ENCODE measurements around the gene TMEM25.
"Not testable (repeated sequence)": the region's sequence is repeated elsewhere in the genome, so short reads cannot be mapped to it uniquely, and the experiment has no call there.

TMEM25 gene

DNA sequence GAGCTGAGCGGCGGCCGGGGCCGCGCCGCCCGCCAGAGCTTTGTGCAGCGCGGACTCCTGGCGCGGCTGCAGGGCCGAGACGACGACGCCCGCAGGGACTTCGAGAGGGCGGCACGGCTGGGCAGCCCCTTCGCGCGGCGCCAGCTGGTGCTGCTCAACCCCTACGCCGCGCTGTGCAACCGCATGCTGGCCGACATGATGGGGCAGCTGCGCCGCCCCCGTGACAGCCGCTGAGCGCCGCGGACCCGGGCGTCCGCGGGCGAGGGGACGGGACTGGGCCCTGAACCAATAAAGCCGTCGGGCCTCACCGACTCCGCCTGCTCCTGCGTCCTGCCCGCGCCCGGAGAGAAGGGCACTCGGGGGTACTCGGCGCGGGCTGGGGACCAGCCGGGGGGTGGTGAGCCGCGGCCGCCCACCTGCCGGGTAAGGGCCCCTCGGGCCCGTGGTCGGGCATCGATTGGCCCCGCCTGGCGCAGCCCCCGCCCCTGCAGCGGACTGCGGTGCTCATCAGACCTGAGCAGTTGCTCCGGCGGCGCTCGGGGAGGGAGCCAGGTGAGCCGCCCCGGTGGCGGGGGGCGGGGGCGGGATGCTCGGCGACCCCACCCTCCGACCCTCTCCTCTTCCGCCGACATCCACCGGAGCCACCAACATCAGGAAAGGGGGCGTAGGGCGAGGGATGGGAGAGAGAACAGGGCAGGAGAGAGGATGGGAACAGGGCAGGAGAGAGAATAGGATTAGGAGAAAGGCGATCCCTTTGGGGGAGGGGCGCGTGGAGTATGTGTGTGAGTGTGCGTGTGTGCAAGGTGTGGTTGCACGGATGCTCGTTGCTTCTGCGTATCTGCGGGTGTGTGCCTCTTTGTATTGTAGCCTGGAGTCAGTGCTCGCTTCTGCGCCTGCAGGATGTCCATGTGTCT, at the start of gene TMEM25:
Gene TMEM25 (plus strand): TSS at position 510 of the 914 bp plus-strand sequence. CDS start 610 bp downstream, outside the sequence.
- peak within 1 kb of the TSS; percentile 87 for H3K4me3 Mint-ChIP-seq
- peaks cover 16% of the 10 kb centered on the region for H3K36me3 Mint-ChIP-seq (ENCODE audit: low read depth)
- H3K9me3 Mint-ChIP-seq, result no peaks in the 10 kb centered on the region
- peak within 1 kb of the TSS; percentile 89 for H3K27ac Mint-ChIP-seq
- no peaks in the 10 kb centered on the region for H3K27me3 Mint-ChIP-seq
- DNase-seq, result peak; percentile 86
- peaks cover 30% of the 10 kb centered on the region for H3K4me1 Mint-ChIP-seq (ENCODE audit: low read depth)

DNA sequence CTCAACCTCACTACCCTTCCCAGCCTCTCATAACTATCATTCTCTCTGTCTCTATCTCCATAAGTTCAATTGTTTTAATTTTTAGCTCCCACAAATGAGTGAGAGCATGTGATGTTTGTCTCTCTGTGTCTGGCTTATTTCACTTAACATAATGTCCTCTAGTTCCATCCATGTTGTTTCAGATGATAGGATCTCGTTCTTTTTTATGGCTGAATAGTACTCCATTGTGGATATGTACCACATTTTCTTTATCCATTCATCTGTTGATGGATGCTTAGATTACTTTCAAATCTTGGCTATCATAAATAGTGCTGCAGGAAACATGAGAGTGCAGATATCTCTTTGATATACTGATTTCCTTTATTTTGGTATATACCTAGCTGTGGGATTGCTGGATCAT, 49.8 kb upstream of the TMEM25 start:
- DNase-seq; H3K27me3 Mint-ChIP-seq; H3K9me3 Mint-ChIP-seq; H3K4me1 Mint-ChIP-seq (ENCODE audit: low read depth); H3K4me3 Mint-ChIP-seq: not testable (repeated sequence)
- peaks cover 86% of the 10 kb centered on the region for H3K36me3 Mint-ChIP-seq (ENCODE audit: low read depth)
- peak overlapping the region; percentile 15 for H3K27ac Mint-ChIP-seq

DNA sequence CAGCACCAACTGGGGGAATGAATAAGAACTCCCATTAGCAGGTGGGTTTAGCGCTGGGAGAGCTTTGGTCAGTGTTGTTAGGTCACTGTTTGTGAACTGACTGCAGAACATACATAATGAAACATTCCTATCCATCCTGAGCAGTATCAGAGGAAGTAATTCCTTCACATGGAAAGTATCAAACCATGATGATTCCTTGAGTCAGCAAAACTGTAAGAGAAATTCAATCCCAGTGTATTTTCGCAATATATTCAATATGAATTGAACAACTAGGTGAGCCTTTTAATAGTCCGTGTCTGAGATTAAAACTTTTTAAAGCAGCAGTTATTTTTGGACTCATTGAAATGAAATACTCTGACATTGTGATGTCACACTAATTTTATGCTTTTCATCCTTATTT, 46.6 kb upstream of the TMEM25 start:
- Mint-ChIP-seq H3K36me3 (ENCODE audit: low read depth) (peaks cover 82% of the 10 kb centered on the region), H3K27ac (peak overlapping the region; percentile 55), H3K4me3 (no peak overlapping the region), H3K9me3 (no peaks in the 10 kb centered on the region), H3K4me1 (ENCODE audit: low read depth) (peaks cover 3% of the 10 kb centered on the region), H3K27me3 (no peaks in the 10 kb centered on the region)
- DNase-seq, result no peak

DNA sequence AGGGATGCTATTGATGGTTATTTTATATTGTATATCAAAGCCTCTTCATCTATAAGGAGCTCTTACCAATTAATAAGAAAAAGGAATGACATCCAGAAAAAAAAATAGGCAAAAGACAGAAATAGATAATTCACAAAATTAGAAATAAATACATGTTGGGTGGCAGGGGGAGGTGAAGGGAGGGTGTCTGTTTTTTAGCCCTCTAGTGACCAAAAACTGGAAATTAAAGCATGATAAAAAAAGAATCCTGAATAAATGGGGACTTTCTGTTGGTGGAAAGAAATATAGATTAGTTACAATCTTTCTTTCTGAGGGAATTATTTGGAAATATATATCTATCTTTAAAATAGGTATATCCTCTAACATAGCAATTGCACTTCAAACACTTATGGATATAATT, 45.7 kb upstream of the TMEM25 start:
- peaks cover 82% of the 10 kb centered on the region for H3K36me3 Mint-ChIP-seq (ENCODE audit: low read depth)

DNA sequence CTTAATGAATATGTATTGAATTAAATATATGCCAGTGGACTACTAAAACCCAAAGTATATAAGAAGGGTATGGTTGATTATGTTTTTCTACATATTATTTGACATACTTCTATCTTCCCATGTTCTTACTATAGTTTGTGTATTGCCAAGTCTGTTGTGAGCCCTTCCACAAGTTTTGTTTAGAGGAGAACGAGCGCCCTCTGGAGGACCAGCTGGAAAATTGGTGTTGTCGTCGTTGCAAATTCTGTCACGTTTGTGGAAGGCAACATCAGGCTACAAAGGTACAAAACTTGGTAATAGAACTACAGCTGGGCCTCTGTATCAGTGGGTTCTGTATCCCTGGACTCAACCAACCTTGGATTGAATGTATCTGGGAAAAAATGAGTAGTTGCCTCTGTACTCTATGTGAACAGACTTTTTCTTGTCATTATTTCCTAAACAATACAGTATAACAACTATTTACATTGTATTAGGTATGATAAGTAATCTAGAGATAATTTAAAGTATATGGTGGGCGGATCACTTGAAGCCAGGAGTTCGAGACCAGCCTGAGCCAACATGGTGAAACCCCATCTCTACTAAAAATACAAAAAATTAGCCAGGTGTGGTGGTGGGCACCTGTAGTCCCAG, 42.4 kb upstream of the TMEM25 start:
- H3K9me3 Mint-ChIP-seq, result no peaks in the 10 kb centered on the region
- no peaks in the 10 kb centered on the region for H3K27me3 Mint-ChIP-seq
- H3K4me3 Mint-ChIP-seq, result no peak overlapping the region
- H3K4me1 Mint-ChIP-seq (ENCODE audit: low read depth), result peaks cover 8% of the 10 kb centered on the region
- peaks cover 78% of the 10 kb centered on the region for H3K36me3 Mint-ChIP-seq (ENCODE audit: low read depth)
- peak overlapping the region; percentile 10 for H3K27ac Mint-ChIP-seq
- peak; percentile 80 for DNase-seq

More for the DNA sequence above, 45.7 kb upstream of the TMEM25 start:
- Mint-ChIP-seq H3K27ac (peak overlapping the region; percentile 55), H3K4me3 (no peak overlapping the region), H3K4me1 (ENCODE audit: low read depth) (peaks cover 3% of the 10 kb centered on the region), H3K27me3 (no peaks in the 10 kb centered on the region), H3K9me3 (no peaks in the 10 kb centered on the region)
- DNase-seq, result no peak

DNA sequence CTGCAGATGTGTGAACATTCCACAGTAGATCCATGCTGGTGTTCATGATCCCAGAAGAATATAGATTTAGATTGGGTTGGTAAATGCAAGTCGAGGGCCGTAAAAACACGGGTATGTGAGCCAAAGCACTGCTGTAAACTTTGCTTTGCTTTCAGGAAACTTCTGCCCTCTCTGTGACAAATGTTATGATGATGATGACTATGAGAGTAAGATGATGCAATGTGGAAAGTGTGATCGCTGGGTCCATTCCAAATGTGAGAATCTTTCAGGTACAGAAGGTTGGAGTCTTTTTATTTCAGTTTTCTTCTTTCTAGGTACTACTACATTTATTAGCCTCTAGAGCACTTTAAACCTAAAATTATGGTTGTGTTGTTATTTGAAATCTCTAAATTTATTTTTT, 40.0 kb upstream of the TMEM25 start:
- Mint-ChIP-seq H3K4me1 (ENCODE audit: low read depth) (peaks cover 8% of the 10 kb centered on the region), H3K27me3 (no peaks in the 10 kb centered on the region), H3K4me3 (no peak overlapping the region), H3K27ac (peak overlapping the region; percentile 81), H3K36me3 (ENCODE audit: low read depth) (peaks cover 82% of the 10 kb centered on the region), H3K9me3 (no peaks in the 10 kb centered on the region)
- no peak for DNase-seq

DNA sequence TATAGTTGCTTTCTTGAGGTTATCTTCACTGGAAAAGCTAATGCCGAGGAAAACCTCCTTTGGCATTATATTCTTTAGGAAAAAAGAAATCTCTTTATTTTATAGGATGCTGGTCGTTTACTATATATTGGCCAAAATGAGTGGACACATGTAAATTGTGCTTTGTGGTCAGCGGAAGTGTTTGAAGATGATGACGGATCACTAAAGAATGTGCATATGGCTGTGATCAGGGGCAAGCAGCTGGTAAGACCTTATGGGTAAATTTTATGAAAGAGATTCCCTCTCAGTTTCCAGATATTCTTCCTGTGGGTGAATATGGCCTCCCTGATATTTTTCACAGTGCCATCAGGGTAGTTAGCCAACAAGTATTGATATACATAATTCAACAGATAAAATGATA, 33.2 kb upstream of the TMEM25 start:
- peaks cover 93% of the 10 kb centered on the region for H3K36me3 Mint-ChIP-seq (ENCODE audit: low read depth)
- H3K27me3 Mint-ChIP-seq, result no peaks in the 10 kb centered on the region
- no peaks in the 10 kb centered on the region for H3K9me3 Mint-ChIP-seq
- no peak overlapping the region for H3K4me3 Mint-ChIP-seq
- H3K27ac Mint-ChIP-seq, result no peak overlapping the region
- no peak for DNase-seq
- H3K4me1 Mint-ChIP-seq (ENCODE audit: low read depth), result peaks cover 3% of the 10 kb centered on the region

DNA sequence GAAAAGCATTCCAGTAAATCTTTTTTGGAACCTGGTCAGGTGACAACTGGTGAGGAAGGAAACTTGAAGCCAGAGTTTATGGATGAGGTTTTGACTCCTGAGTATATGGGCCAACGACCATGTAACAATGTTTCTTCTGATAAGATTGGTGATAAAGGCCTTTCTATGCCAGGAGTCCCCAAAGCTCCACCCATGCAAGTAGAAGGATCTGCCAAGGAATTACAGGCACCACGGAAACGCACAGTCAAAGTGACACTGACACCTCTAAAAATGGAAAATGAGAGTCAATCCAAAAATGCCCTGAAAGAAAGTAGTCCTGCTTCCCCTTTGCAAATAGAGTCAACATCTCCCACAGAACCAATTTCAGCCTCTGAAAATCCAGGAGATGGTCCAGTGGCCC, 27.8 kb upstream of the TMEM25 start:
- peak overlapping the region; percentile 70 for H3K27ac Mint-ChIP-seq
- no peak for DNase-seq
- H3K4me1 Mint-ChIP-seq (ENCODE audit: low read depth), result peaks cover 6% of the 10 kb centered on the region
- H3K36me3 Mint-ChIP-seq (ENCODE audit: low read depth), result peaks cover 96% of the 10 kb centered on the region
- no peak overlapping the region for H3K4me3 Mint-ChIP-seq
- H3K27me3 Mint-ChIP-seq, result no peaks in the 10 kb centered on the region
- no peaks in the 10 kb centered on the region for H3K9me3 Mint-ChIP-seq

DNA sequence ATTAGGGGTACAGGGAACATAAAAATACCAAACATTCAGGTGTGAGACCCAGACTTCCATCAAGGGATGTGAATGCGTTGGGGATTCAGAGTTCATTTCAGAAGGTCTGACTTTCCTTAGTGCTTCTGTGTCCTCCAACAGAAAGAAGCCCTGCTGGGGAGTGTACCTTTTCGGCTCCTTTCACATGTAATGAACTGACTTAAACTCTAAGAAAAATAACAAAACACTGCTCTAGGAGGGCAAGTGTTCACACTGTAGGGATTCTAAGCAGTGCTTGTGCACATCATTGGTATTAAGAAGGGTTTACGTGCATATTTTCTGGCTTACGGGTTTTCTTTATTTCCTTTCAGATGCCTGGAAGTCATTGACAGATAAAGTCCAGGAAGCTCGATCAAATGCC, 19.4 kb upstream of the TMEM25 start:
- H3K27me3 Mint-ChIP-seq, result no peaks in the 10 kb centered on the region
- peaks cover 5% of the 10 kb centered on the region for H3K4me1 Mint-ChIP-seq (ENCODE audit: low read depth)
- no peak for DNase-seq
- H3K27ac Mint-ChIP-seq, result peak overlapping the region; percentile 8
- peaks cover 91% of the 10 kb centered on the region for H3K36me3 Mint-ChIP-seq (ENCODE audit: low read depth)
- no peaks in the 10 kb centered on the region for H3K9me3 Mint-ChIP-seq
- no peak overlapping the region for H3K4me3 Mint-ChIP-seq

DNA sequence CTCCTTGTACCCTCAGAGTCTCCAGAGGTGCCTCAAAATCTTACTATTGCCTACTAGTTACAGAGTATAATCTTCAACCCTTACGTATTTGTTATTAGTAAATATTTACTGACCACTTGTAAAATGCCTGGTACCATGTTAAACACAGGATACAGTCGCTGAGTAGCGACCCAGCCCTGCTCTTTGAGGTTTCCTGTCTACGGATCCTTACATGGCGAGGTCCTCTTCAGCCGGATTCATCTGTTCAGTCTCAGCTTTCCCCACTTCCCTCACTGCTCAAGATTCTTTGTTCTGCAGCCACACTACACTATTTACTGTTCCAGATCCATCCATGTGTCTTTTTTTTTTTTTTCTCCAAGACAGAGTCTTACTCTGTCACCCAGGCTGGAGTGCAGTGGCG, 16.9 kb upstream of the TMEM25 start:
- Mint-ChIP-seq H3K4me3 (no peak overlapping the region), H3K27ac (peak overlapping the region; percentile 66), H3K9me3 (no peaks in the 10 kb centered on the region), H3K27me3 (no peaks in the 10 kb centered on the region), H3K4me1 (ENCODE audit: low read depth) (peaks cover 5% of the 10 kb centered on the region), H3K36me3 (ENCODE audit: low read depth) (peaks cover 83% of the 10 kb centered on the region)
- DNase-seq, result no peak

DNA sequence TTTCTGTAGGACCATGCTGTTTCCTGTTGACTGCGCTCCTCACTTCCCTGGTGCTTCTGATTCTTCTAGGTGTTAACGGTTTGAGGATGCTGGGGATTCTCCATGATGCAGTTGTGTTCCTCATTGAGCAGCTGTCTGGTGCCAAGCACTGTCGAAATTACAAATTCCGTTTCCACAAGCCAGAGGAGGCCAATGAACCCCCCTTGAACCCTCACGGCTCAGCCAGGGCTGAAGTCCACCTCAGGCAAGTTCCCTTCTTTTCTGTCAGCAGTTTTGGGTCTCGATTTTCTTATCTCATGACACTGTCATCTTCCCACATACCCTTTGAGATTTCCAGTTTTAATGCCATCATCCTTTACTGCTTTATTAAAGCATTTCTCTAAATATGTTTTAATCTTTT, 11.4 kb upstream of the TMEM25 start:
- Mint-ChIP-seq H3K27me3 (no peaks in the 10 kb centered on the region), H3K36me3 (ENCODE audit: low read depth) (peaks cover 83% of the 10 kb centered on the region), H3K9me3 (no peaks in the 10 kb centered on the region), H3K4me3 (no peak overlapping the region), H3K27ac (peak overlapping the region; percentile 48), H3K4me1 (ENCODE audit: low read depth) (peaks cover 3% of the 10 kb centered on the region)
- DNase-seq, result no peak

DNA sequence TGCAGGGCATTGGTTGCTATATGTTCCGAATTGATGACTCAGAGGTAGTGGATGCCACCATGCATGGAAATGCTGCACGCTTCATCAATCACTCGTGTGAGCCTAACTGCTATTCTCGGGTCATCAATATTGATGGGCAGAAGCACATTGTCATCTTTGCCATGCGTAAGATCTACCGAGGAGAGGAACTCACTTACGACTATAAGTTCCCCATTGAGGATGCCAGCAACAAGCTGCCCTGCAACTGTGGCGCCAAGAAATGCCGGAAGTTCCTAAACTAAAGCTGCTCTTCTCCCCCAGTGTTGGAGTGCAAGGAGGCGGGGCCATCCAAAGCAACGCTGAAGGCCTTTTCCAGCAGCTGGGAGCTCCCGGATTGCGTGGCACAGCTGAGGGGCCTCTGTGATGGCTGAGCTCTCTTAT, 9.1 kb upstream of the TMEM25 start:
- Mint-ChIP-seq H3K36me3 (ENCODE audit: low read depth) (peaks cover 75% of the 10 kb centered on the region), H3K27me3 (no peaks in the 10 kb centered on the region), H3K4me3 (no peak overlapping the region), H3K9me3 (no peaks in the 10 kb centered on the region), H3K27ac (peak overlapping the region; percentile 26), H3K4me1 (ENCODE audit: low read depth) (peaks cover 5% of the 10 kb centered on the region)
- DNase-seq, result no peak

DNA sequence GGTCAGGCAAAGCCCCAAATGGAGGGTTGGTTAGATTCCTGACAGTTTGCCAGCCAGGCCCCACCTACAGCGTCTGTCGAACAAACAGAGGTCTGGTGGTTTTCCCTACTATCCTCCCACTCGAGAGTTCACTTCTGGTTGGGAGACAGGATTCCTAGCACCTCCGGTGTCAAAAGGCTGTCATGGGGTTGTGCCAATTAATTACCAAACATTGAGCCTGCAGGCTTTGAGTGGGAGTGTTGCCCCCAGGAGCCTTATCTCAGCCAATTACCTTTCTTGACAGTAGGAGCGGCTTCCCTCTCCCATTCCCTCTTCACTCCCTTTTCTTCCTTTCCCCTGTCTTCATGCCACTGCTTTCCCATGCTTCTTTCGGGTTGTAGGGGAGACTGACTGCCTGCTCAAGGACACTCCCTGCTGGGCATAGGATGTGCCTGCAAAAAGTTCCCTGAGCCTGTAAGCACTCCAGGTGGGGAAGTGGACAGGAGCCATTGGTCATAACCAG, 8.4 kb upstream of the TMEM25 start:
- Mint-ChIP-seq H3K4me3 (no peak overlapping the region), H3K27me3 (no peaks in the 10 kb centered on the region), H3K27ac (no peak overlapping the region), H3K36me3 (ENCODE audit: low read depth) (peaks cover 73% of the 10 kb centered on the region), H3K4me1 (ENCODE audit: low read depth) (peaks cover 5% of the 10 kb centered on the region), H3K9me3 (no peaks in the 10 kb centered on the region)
- DNase-seq, result no peak

DNA sequence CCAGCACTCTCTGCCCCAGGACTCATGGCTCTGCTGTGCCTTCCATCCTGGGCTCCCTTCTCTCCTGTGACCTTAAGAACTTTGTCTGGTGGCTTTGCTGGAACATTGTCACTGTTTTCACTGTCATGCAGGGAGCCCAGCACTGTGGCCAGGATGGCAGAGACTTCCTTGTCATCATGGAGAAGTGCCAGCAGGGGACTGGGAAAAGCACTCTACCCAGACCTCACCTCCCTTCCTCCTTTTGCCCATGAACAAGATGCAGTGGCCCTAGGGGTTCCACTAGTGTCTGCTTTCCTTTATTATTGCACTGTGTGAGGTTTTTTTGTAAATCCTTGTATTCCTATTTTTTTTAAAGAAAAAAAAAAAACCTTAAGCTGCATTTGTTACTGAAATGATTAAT, 6.6 kb upstream of the TMEM25 start:
- Mint-ChIP-seq H3K27ac (peak overlapping the region; percentile 13), H3K27me3 (no peaks in the 10 kb centered on the region), H3K4me3 (no peak overlapping the region), H3K4me1 (ENCODE audit: low read depth) (peaks cover 12% of the 10 kb centered on the region), H3K9me3 (no peaks in the 10 kb centered on the region), H3K36me3 (ENCODE audit: low read depth) (peaks cover 67% of the 10 kb centered on the region)
- no peak for DNase-seq
